GM12878 (cell line): ENCODE data around the gene PTPRN2.

Source experiments
- CHD4 ChIP-seq: fragments of 200-600 bp; sonication (generic); IDR thresholded peaks from 2 replicates; pipeline ENCODE4 v1.6.1; 2016; ENCODE audit warnings: mild to moderate bottlenecking
- CTCF ChIP-seq, 3 experiments: IDR thresholded peaks in 2 of 3; conservative IDR thresholded peaks in 1 of 3; 2 replicates each; pipeline ENCODE4 v1.5.1; 2011; ENCODE audit warnings: low read depth in 3 of 3, low read length in 3 of 3, mild to moderate bottlenecking in 3 of 3, control low read depth in 2 of 3, moderate library complexity in 2 of 3, inconsistent platforms in 1 of 3, mixed read lengths in 1 of 3; ENCODE audit not compliant: control insufficient read depth in 2 of 3, insufficient read depth in 1 of 3; ENCODE audit errors: extremely low read depth in 1 of 3
- EP300 ChIP-seq, 2 experiments: fragments of 150-350 bp in 1 of 2; IDR thresholded peaks; 2 replicates each; pipeline ENCODE4 v1.6.1; 2011 to 2012; ENCODE audit warnings: low read depth in 2 of 2, low read length in 2 of 2, borderline replicate concordance in 1 of 2, improper control_type of control experiment in 1 of 2, inconsistent platforms in 1 of 2; ENCODE audit not compliant: control insufficient read depth in 1 of 2
- EZH2 ChIP-seq: IDR thresholded peaks from 2 replicates; pipeline ENCODE4 v1.6.1; 2012; ENCODE audit warnings: low read depth, mild to moderate bottlenecking, control low read depth, inconsistent platforms, low read length, borderline replicate concordance; ENCODE audit not compliant: control insufficient read depth
- HDAC6 ChIP-seq: fragments of 200-600 bp; sonication (generic); IDR thresholded peaks from one replicate; pipeline ENCODE4 v1.8.0; 2017; ENCODE audit warnings: antibody characterized with exemption; ENCODE audit not compliant: unreplicated experiment
- IRF5 ChIP-seq: fragments of 450-650 bp; IDR thresholded peaks from 2 replicates; pipeline ENCODE4 v1.6.1; 2017; ENCODE audit warnings: borderline replicate concordance
- PRDM15 ChIP-seq: fragments of 450-650 bp; formaldehyde crosslinking; IDR thresholded peaks from 2 replicates; pipeline ENCODE4 v1.4.0; 2020; ENCODE audit warnings: mild to moderate bottlenecking, moderate library complexity
- RELA ChIP-seq: fragments of 450-650 bp; IDR thresholded peaks from 2 replicates; pipeline ENCODE4 v1.8.0; 2014; ENCODE audit warnings: borderline replicate concordance; ENCODE audit not compliant: partially characterized antibody
- TCF7 ChIP-seq: IDR thresholded peaks from 2 replicates; pipeline ENCODE4 v1.6.1; 2014; ENCODE audit warnings: antibody characterized with exemption, borderline replicate concordance
- ZSCAN29 ChIP-seq: fragments of 450-650 bp; IDR thresholded peaks from 2 replicates; pipeline ENCODE4 v1.6.1; 2017; ENCODE audit warnings: mild to moderate bottlenecking, moderate library complexity

GRCh38 chr7:158076215-158076614 is 511.4 kb downstream of the PTPRN2 start:
- TF ChIP-seq PRDM15 (CRISPR knock-in tag) (no peak), CTCF (IDR thresholded peaks at IDR 0.05 in 2 of 3, conservative IDR thresholded peaks at IDR 0.05 in 1 of 3; ENCODE audit: control insufficient read depth in 2 of 3, extremely low read depth in 1 of 3, insufficient read depth in 1 of 3, low read depth in 3 of 3, low read length in 3 of 3) (no peak), EZH2 (no peak), IRF5 (no peak), HDAC6 (no peak), ZSCAN29 (no peak), EP300 (IDR thresholded peaks at IDR 0.05; ENCODE audit: borderline replicate concordance in 1 of 2, control insufficient read depth in 1 of 2, low read depth in 2 of 2, low read length in 2 of 2) (no peak), TCF7 (no peak), RELA (no peak), CHD4 (no peak)
